HG03097 (cell line): Measurements from ENCODE around the gene MUC4.
"Not testable (repeated sequence)": the region's sequence is repeated elsewhere in the genome, so short reads cannot be mapped to it uniquely, and the experiment has no call there.

Experiments
- ATAC-seq: cut with Tn5 transposase; IDR thresholded peaks from one replicate; pipeline ENCODE4 v1.9.1; 2021; ENCODE audit not compliant: unreplicated experiment, low FRiP score

Gene MUC4

GRCh38 chr3:195794708-195795107 is 17.0 kb downstream of the MUC4 start:
- no peak for ATAC-seq

- ATAC-seq = not testable (repeated sequence)
Measured at GRCh38 chr3:195792621-195793020, 19.1 kb downstream of the MUC4 start.

- no peak for ATAC-seq
Measured at GRCh38 chr3:195790901-195791300, 20.8 kb downstream of the MUC4 start.

GRCh38 chr3:195788711-195789581 is 22.8 kb downstream of the MUC4 start:
- ATAC-seq = no peak

- ATAC-seq = not testable (repeated sequence)
Measured at GRCh38 chr3:195785781-195786405, 25.8 kb downstream of the MUC4 start.

GRCh38 chr3:195784031-195784430 is 27.7 kb downstream of the MUC4 start:
- ATAC-seq = not testable (repeated sequence)

GRCh38 chr3:195781236-195781635 is 30.5 kb downstream of the MUC4 start:
- not testable (repeated sequence) for ATAC-seq

GRCh38 chr3:195777975-195778374 is 33.8 kb downstream of the MUC4 start:
- no peak for ATAC-seq

GRCh38 chr3:195774917-195775316 is 36.8 kb downstream of the MUC4 start:
- no peak for ATAC-seq

- ATAC-seq = no peak
Measured at GRCh38 chr3:195773956-195774537, 37.7 kb downstream of the MUC4 start.

GRCh38 chr3:195771646-195772300 is 40.0 kb downstream of the MUC4 start:
- no peak for ATAC-seq

- not testable (repeated sequence) for ATAC-seq
Measured at GRCh38 chr3:195770841-195771645, 40.7 kb downstream of the MUC4 start.

- no peak for ATAC-seq
Measured at GRCh38 chr3:195770081-195770840, 41.5 kb downstream of the MUC4 start.

GRCh38 chr3:195769551-195769950 is 42.2 kb downstream of the MUC4 start:
- no peak for ATAC-seq

GRCh38 chr3:195768831-195769303 is 42.9 kb downstream of the MUC4 start:
- no peak for ATAC-seq

- no peak for ATAC-seq
Measured at GRCh38 chr3:195768414-195768813, 43.3 kb downstream of the MUC4 start.

- no peak for ATAC-seq
Measured at GRCh38 chr3:195767792-195768191, 43.9 kb downstream of the MUC4 start.

- ATAC-seq = no peak
Measured at GRCh38 chr3:195766671-195767070, 45.1 kb downstream of the MUC4 start.

- no peak for ATAC-seq
Measured at GRCh38 chr3:195764961-195765706, 46.6 kb downstream of the MUC4 start.
